Caco-2 (cell line): ENCODE measurements around the gene TLCD3B. TPM values are rescaled to one million over a fixed set of nuclear protein-coding genes. Genes with fewer than 3 reads are reported as not detected.
A peak's percentile ranks its signal among the peaks of the same experiment; 100 is the strongest.

Experiments used
- BruUV-seq: library from RNA; stranded (reverse); fragments of 400-500 nt; replicated peaks from 2 replicates; lab custom pipeline; 2021; lab: Mats Ljungman, UMichigan
- CTCF ChIA-PET: fragments of 300-600 bp; sonication (Branson Sonifier 250); formaldehyde crosslinking; loops from one replicate; lab custom pipeline; 2022; ENCODE audit warnings: antibody characterized with exemption; lab: Charles Lee
- POLR2A ChIA-PET: fragments of 300-600 bp; sonication (Branson Sonifier 250); formaldehyde crosslinking; loops from one replicate; lab custom pipeline; 2022; ENCODE audit warnings: antibody characterized with exemption; lab: Charles Lee
- DNase-seq, 2 experiments: peaks; one replicate each; pipeline versions ENCODE4 v3.0.0 to v3.0.0-alpha.2; 2020 to 2022
- H3K27me3 ChIP-seq: replicated peaks from 2 replicates; pipeline ENCODE4 v1.6.0; 2011; ENCODE audit warnings: low read length; ENCODE audit not compliant: control insufficient read depth, insufficient read depth
- H3K36me3 ChIP-seq: 2 replicates; pipeline ENCODE4 v1.5.1; 2011; ENCODE audit warnings: low read length; ENCODE audit not compliant: control insufficient read depth, insufficient read depth
- H3K4me1 ChIP-seq: fragments of 250-450 bp; sonication (Bioruptor Pico); 2 replicates; pipeline ENCODE4 v1.5.1; 2020; ENCODE audit warnings: mild to moderate bottlenecking
- H3K4me3 ChIP-seq: 2 replicates; pipeline ENCODE4 v1.5.1; 2011; ENCODE audit warnings: low read depth, mild to moderate bottlenecking, control low read depth, low read length
- H3K9me3 ChIP-seq: fragments of 250-450 bp; sonication (Bioruptor Pico); 2 replicates; pipeline ENCODE4 v1.5.1; 2020; ENCODE audit warnings: mild to moderate bottlenecking, moderate library complexity
- H3K27ac Mint-ChIP-seq: one replicate; pipeline ENCODE4 v1.8.0; 2022; ENCODE audit warnings: mixed read lengths; ENCODE audit not compliant: unreplicated experiment
- H3K27me3 Mint-ChIP-seq: one replicate; pipeline ENCODE4 v1.8.0; 2022; ENCODE audit warnings: mixed read lengths; ENCODE audit not compliant: insufficient read depth, unreplicated experiment
- H3K36me3 Mint-ChIP-seq: one replicate; pipeline ENCODE4 v1.8.0; 2022; ENCODE audit warnings: mild to moderate bottlenecking, mixed read lengths; ENCODE audit not compliant: insufficient read depth, unreplicated experiment
- H3K4me1 Mint-ChIP-seq: one replicate; pipeline ENCODE4 v1.8.0; 2022; ENCODE audit warnings: low read depth, mixed read lengths; ENCODE audit not compliant: unreplicated experiment
- H3K4me3 Mint-ChIP-seq: one replicate; pipeline ENCODE4 v1.8.0; 2022; ENCODE audit warnings: mild to moderate bottlenecking, moderate library complexity, mixed read lengths; ENCODE audit not compliant: unreplicated experiment
- H3K9me3 Mint-ChIP-seq: one replicate; pipeline ENCODE4 v1.8.0; 2022; ENCODE audit warnings: mixed read lengths; ENCODE audit not compliant: unreplicated experiment
- CTCF ChIP-seq, 2 experiments: fragments of 200-600 bp in 1 of 2; IDR thresholded peaks; 1 replicate in 1 of 2; 2 replicates in 1 of 2; pipeline versions ENCODE4 v1.5.1 to v1.8.0; 2011 to 2022; ENCODE audit warnings: antibody characterized with exemption in 1 of 2, control low read depth in 1 of 2, inconsistent platforms in 1 of 2, low read depth in 1 of 2, low read length in 1 of 2, mild to moderate bottlenecking in 1 of 2, moderate library complexity in 1 of 2; ENCODE audit not compliant: insufficient read depth in 1 of 2, severe bottlenecking in 1 of 2, unreplicated experiment in 1 of 2
- intact Hi-C: fragments of 100-400 bp; cut with micrococcal nuclease; formaldehyde crosslinking; loops from one replicate; pipeline ENCODE4 v1.10.0; 2022; ENCODE audit not compliant: unreplicated experiment
- total RNA-seq: library from RNA; stranded (reverse); gene quantifications from 2 replicates; pipeline ENCODE4 v1.2.3, GENCODE V29; 2022

Gene TLCD3B
- total RNA-seq, 1 experiment from 2014 or later = 0.48 TPM

DNA sequence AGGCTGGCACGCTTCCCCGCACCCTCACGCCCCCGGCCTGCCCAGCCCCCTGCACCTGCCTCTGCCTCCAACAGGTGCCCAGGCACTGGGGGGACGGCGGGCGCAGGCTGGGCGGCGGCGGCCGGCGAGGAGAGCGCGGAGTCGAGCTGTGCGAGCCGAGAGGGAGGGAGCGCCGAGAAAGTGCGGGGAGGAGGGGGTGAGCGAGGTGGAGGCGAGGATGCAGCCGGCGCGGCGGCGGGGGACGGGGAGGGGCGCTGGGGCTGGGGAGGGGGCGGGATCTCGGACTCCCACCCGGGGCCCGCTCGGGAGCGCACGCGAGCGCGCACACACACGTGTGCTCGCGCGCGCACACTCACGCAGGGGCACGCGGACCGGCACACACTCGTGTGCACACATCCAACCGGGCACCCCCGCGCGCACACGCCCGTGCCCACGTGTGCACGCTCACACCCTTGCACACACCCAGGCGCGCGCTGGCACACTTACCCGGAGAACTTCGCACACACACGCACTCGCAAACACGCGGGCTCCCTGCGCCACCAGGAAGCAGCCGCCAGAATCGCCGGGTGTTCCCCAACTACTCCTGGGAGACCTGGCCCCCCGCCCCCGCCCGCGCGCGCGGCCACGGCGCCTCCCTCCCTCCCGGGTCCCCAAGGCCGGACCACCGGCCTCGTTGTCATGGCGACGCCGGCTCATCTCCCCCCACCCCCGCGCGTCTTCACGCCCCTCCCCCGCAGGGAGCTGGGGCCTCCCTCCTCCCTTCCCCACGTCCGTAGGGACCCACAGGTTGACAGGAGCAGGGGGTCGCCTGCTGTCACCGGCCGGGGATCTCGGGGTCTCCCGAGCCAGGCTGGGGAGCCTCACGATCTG, 20.0 kb downstream of the TLCD3B start, which contains the start of gene DOC2A:
DOC2A (minus strand) TSS at position 184 of the 870 bp plus-strand sequence. CDS start 805 bp downstream, outside the sequence.
- Histone ChIP-seq H3K4me3 (peak within 1 kb of the TSS; percentile 83), H3K9me3 (no peaks in the 10 kb centered on the region), H3K4me1 (no peaks in the 10 kb centered on the region), H3K36me3 (no peaks in the 10 kb centered on the region), H3K27me3 (no peaks in the 10 kb centered on the region)
- intact Hi-C loops = no loop called here
- POLR2A ChIA-PET = interaction anchor here (0.6 kb wide), 1 partner anchor 14 kb away, joined by 10 read pairs; no protein-coding TSS in a partner anchor
- no TSS peak for BruUV-seq
- peak in 1 of 2 experiments; percentile 32 for DNase-seq
- Mint-ChIP-seq H3K9me3 (no peaks in the 10 kb centered on the region), H3K27ac (no peak within 1 kb of the TSS), H3K36me3 (no peaks in the 10 kb centered on the region), H3K4me3 (peak within 1 kb of the TSS; percentile 68), H3K27me3 (no peaks in the 10 kb centered on the region), H3K4me1 (no peaks in the 10 kb centered on the region)
- CTCF ChIA-PET = interaction anchor here (0.6 to 1.1 kb wide), 2 partner anchors 112 to 311 kb away, joined by 3 to 4 read pairs; partner anchors contain the start of gene SEZ6L2
- no peak for TF ChIP-seq CTCF (IDR thresholded peaks at IDR 0.05; ENCODE audit: insufficient read depth in 1 of 2, low read depth in 1 of 2, low read length in 1 of 2, severe bottlenecking in 1 of 2, unreplicated experiment in 1 of 2)

DNA sequence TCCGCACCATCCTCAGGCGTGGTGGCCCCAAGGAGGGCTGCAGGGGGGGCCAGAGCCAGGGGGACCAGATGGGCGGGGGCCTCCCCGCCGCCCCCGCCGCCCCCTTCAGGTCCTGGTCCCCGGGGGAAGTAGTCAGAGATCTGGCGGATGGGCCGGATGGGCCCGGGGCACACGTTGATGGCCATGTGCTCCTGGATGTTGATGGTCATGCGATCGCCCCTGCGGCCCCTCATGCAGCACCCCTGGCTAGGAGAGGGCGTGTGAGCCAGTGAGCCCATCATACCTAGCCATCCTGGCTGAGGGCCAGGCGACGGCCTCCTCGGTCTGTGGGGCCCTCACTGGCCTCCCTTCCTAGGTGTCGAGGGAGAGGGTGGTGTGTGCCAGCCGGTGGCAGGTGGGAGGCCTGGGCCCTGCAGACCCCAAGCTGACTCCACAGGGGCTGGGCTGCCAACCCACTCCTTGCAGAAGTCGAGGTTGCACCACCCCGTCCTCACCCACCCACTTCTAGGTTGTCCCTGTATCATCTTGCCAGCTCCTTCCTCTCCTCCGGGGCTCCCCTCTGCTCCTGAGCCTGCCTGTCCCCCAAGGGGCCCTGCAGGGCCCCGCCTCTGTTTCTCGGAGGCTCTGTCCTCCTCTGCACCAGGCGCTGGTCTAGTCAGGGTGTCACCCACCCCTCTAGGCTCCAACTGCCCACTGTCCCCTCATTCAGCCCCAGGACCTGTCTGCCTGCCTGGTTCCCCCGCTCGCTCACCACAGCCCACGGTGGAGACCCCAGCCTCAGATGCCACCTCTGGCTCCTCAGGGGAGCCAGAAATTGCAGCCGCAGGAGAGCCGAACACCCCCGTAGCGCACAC, 20.9 kb downstream of the TLCD3B start:
- Mint-ChIP-seq H3K4me3 (peak overlapping the region; percentile 68), H3K27me3 (no peaks in the 10 kb centered on the region), H3K9me3 (no peaks in the 10 kb centered on the region), H3K27ac (no peak overlapping the region), H3K36me3 (no peaks in the 10 kb centered on the region), H3K4me1 (no peaks in the 10 kb centered on the region)
- no peak for TF ChIP-seq CTCF (IDR thresholded peaks at IDR 0.05; ENCODE audit: insufficient read depth in 1 of 2, low read depth in 1 of 2, low read length in 1 of 2, severe bottlenecking in 1 of 2, unreplicated experiment in 1 of 2)
- Histone ChIP-seq H3K27me3 (no peaks in the 10 kb centered on the region), H3K4me1 (no peaks in the 10 kb centered on the region), H3K36me3 (no peaks in the 10 kb centered on the region), H3K9me3 (no peaks in the 10 kb centered on the region), H3K4me3 (peak overlapping the region; percentile 83)
- no peak for DNase-seq
- ChIA-PET POLR2A (no interaction called here), CTCF (interaction anchor here (0.6 kb wide), 1 partner anchor 310 kb away, joined by 3 read pairs; no protein-coding TSS in a partner anchor)
- intact Hi-C loops = no loop called here
- no TSS peak for BruUV-seq
